ENCODE data around the gene MOK. TPM values are rescaled to one million over a fixed set of nuclear protein-coding genes. Genes with fewer than 3 reads are reported as not detected.

Gene MOK
- total and polyA plus RNA-seq, 4 donors: 10.0 to 28.3 (median 13.6) TPM

GRCh38 chr14:102180248-102180998 lies 124.5 kb downstream of the MOK start:
- Histone ChIP-seq H3K27me3 (ENCODE audit: control insufficient read depth in 1 of 2, insufficient read depth in 2 of 2, low read length in 1 of 2) (no peaks in the 10 kb centered on the region), H3K27ac (ENCODE audit: low read depth in 1 of 2, low read length in 2 of 2) (no peak overlapping the region), H3K9me3 (ENCODE audit: control insufficient read depth, low read length) (no peaks in the 10 kb centered on the region), H3K4me1 (ENCODE audit: control insufficient read depth in 1 of 2, insufficient read depth in 2 of 2, low read length in 2 of 2) (peaks cover 0 to 12% of the 10 kb centered on the region in 2 donors), H3K36me3 (ENCODE audit: control insufficient read depth in 1 of 2, insufficient read depth in 2 of 2, low read length in 1 of 2) (no peaks in the 10 kb centered on the region), H3K4me3 (ENCODE audit: low read length in 2 of 2) (no peak overlapping the region)
- DNase-seq: no peak
- ATAC-seq (ENCODE audit: low FRiP score): no peak
- intact Hi-C loops (cut with DNase I): no loop called here
- 70 to 80% methylated on average over 7 of the region's 7 CpGs for WGBS, 2 donors

Other genes with a start within 250 kb of the MOK start
- 100 to 1,000 TPM; 254 to 379 TPM for gene HSP90AA1, start 218.1 kb downstream of the MOK start, total RNA-seq
- 100 to 1,000 TPM; 189 to 272 TPM for gene HSP90AA1, start 218.1 kb downstream of the MOK start, polyA plus RNA-seq
- 10 to 100 TPM; 27.5 to 35.0 TPM for gene WDR20, start 165.3 kb downstream of the MOK start, total RNA-seq
- 10 to 100 TPM in 1 of 2 donors, 1 to 10 TPM in 1; 6.6 to 15.1 TPM for gene WDR20, start 165.3 kb downstream of the MOK start, polyA plus RNA-seq
- 10 to 100 TPM in 1 of 2 donors, 1 to 10 TPM in 1; 7.7 to 13.1 TPM for gene ZNF839, start 14.6 kb upstream of the MOK start, total RNA-seq
- gene ZNF839, start 14.6 kb upstream of the MOK start, polyA plus RNA-seq: 1 to 10 TPM; 6.0 to 8.4 TPM
- gene CINP, start 57.7 kb upstream of the MOK start, total RNA-seq: 10 to 100 TPM; 25.9 to 30.8 TPM
- gene CINP, start 57.7 kb upstream of the MOK start, polyA plus RNA-seq: 10 to 100 TPM; 21.2 to 25.9 TPM
- gene TECPR2, start 57.8 kb upstream of the MOK start, total RNA-seq: 10 to 100 TPM; 32.2 to 32.5 TPM
- 1 to 10 TPM; 3.5 to 5.5 TPM for gene TECPR2, start 57.8 kb upstream of the MOK start, polyA plus RNA-seq
- gene ANKRD9, start 204.6 kb upstream of the MOK start, total RNA-seq: 10 to 100 TPM; 13.7 to 15.0 TPM
- 1 to 10 TPM; 3.0 to 5.7 TPM for gene ANKRD9, start 204.6 kb upstream of the MOK start, polyA plus RNA-seq